ENCODE measurements around the gene NKIRAS1.

The NKIRAS1 gene

DNA sequence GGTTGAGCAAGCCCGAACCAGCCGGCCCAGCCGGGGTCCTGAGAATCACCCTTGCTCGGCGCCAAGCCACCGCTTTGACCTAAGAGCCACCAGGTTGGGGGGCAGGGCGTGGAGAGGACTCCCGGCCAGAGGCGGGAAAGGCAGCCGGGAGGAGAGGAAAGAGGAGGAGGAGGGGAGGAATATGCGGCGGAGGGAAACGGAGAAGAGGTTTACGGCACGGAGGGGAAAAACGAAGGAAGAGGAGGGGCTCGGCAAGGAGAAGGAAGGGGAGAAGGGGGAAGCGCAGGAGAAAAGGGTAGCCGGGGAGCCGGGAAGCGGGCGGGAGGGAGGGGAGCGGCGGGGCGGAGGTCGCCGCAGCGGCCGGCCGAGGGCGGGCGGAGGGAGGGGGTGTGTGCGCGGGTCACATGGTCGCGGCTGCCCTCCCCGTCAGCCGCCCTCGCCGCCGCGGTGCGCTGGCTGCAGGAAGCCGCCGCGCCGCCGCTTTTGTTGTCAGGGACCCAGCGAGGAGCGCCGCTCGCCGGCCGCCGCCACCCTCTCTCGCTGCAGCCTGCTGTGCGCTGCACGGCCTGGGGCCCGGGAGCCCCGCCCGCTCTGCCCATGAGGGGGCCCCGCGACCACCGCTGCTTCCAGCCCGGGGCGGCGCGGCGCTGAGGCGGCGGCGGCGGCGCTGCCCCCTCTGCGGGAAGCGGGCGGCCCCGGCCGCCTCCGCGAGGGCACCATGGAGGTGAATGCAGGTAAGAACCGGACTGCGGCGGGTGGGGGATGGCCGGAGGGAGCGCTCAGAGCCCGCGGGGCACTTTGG is 28.3 kb upstream of the NKIRAS1 start, which contains the start of gene NR1D2 (continued):
- TF ChIP-seq TSHZ1 (tag by site-specific recombination; IDR thresholded peaks at IDR 0.05; ENCODE audit: borderline replicate concordance) (no peak), ZNF449 (tag by site-specific recombination; IDR thresholded peaks at IDR 0.05) (no peak), PRDM1 (tag by site-specific recombination; IDR thresholded peaks at IDR 0.05) (peak; percentile 83), MEIS1 (CRISPR knock-in tag; IDR thresholded peaks at IDR 0.05; ENCODE audit: borderline replicate concordance) (no peak), ZNF76 (tag by site-specific recombination; IDR thresholded peaks at IDR 0.05; ENCODE audit: borderline replicate concordance, low read depth) (no peak; the same call in 1 of the 2 replicates), ZNF302 (tag by site-specific recombination; IDR thresholded peaks at IDR 0.05; ENCODE audit: low read depth) (no peak), BCL11A (tag by site-specific recombination; IDR thresholded peaks at IDR 0.05; ENCODE audit: low read depth) (0 out of 2 replicates have a peak, but pooled peaks have one; percentile 14), ZNF132 (tag by site-specific recombination; IDR thresholded peaks at IDR 0.05; ENCODE audit: borderline replicate concordance) (no peak), ZSCAN4 (tag by site-specific recombination; IDR thresholded peaks at IDR 0.05) (no peak), HOXA7 (CRISPR knock-in tag; IDR thresholded peaks at IDR 0.05; ENCODE audit: borderline replicate concordance) (no peak), ZNF701 (tag by site-specific recombination; IDR thresholded peaks at IDR 0.05) (no peak), ZNF221 (tag by site-specific recombination; IDR thresholded peaks at IDR 0.05; ENCODE audit: borderline replicate concordance) (no peak), ZNF610 (tag by site-specific recombination; IDR thresholded peaks at IDR 0.05; ENCODE audit: borderline replicate concordance) (0 out of 2 replicates have a peak, but pooled peaks have one; percentile 49), ZNF747 (tag by site-specific recombination; IDR thresholded peaks at IDR 0.05) (no peak), ZNF514 (tag by site-specific recombination; IDR thresholded peaks at IDR 0.05) (no peak), ZNF664 (tag by site-specific recombination; IDR thresholded peaks at IDR 0.05) (no peak), ZSCAN30 (tag by site-specific recombination; IDR thresholded peaks at IDR 0.05) (peak; percentile 61; the same call in 1 of the 2 replicates), ZNF2 (tag by site-specific recombination; IDR thresholded peaks at IDR 0.05) (0 out of 2 replicates have a peak, but pooled peaks have one; percentile 46), ZNF112 (tag by site-specific recombination; IDR thresholded peaks at IDR 0.05) (no peak), ZNF239 (tag by site-specific recombination; IDR thresholded peaks at IDR 0.05) (no peak), ZNF324 (tag by site-specific recombination; IDR thresholded peaks at IDR 0.05) (0 out of 2 replicates have a peak, but pooled peaks have one; percentile 27), ZNF214 (tag by site-specific recombination; IDR thresholded peaks at IDR 0.05; ENCODE audit: borderline replicate concordance) (no peak), ZNF561 (tag by site-specific recombination; IDR thresholded peaks at IDR 0.05; ENCODE audit: borderline replicate concordance) (no peak), ZNF114 (tag by site-specific recombination; IDR thresholded peaks at IDR 0.05) (no peak), ZBTB26 (tag by site-specific recombination; optimal IDR thresholded peaks at IDR 0.05) (peak; percentile 47), SALL2 (tag by site-specific recombination; IDR thresholded peaks at IDR 0.05; ENCODE audit: borderline replicate concordance) (no peak), ZNF184 (tag by site-specific recombination; IDR thresholded peaks at IDR 0.05) (no peak), PATZ1 (tag by site-specific recombination; IDR thresholded peaks at IDR 0.05) (peak; percentile 93)
- TF ChIP-seq, protein P1, sequence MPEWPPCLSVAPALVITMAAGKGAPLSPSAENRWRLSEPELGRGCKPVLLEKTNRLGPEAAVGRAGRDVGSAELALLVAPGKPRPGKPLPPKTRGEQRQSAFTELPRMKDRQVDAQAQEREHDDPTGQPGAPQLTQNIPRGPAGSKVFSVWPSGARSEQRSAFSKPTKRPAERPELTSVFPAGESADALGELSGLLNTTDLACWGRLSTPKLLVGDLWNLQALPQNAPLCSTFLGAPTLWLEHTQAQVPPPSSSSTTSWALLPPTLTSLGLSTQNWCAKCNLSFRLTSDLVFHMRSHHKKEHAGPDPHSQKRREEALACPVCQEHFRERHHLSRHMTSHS (tag by site-specific recombination; IDR thresholded peaks at IDR 0.05), result no peak
